Endometrium (tissue), 2 donors: ENCODE measurements around the gene PARP12.

Source experiments
- FAIRE-seq: peaks from 2 replicates; lab custom pipeline; 2012; peaks lifted over from hg19 to GRCh38; lab: Jason Lieb, UNC
- donor health status: control.
- donor health status: control.

Gene PARP12

GRCh38 chr7:139991269-139991666 lies 71.5 kb downstream of the PARP12 start:
- FAIRE-seq, result no peak

GRCh38 chr7:139990571-139991268 lies 72.0 kb downstream of the PARP12 start:
- no peak for FAIRE-seq

GRCh38 chr7:139990142-139990535 lies 72.6 kb downstream of the PARP12 start:
- FAIRE-seq, result no peak

GRCh38 chr7:139989366-139990141 lies 73.2 kb downstream of the PARP12 start:
- FAIRE-seq, result no peak

GRCh38 chr7:139987691-139988516 lies 74.8 kb downstream of the PARP12 start:
- FAIRE-seq, result no peak

- FAIRE-seq, result no peak
Observed at GRCh38 chr7:139985811-139986210, 76.9 kb downstream of the PARP12 start.

GRCh38 chr7:139984642-139985539 lies 77.9 kb downstream of the PARP12 start:
- no peak for FAIRE-seq

GRCh38 chr7:139982927-139983920 lies 79.5 kb downstream of the PARP12 start:
- no peak for FAIRE-seq

- FAIRE-seq, result no peak
Observed at GRCh38 chr7:139981511-139981895, 81.2 kb downstream of the PARP12 start.

GRCh38 chr7:139976838-139977656 lies 85.7 kb downstream of the PARP12 start:
- FAIRE-seq, result no peak

GRCh38 chr7:139976055-139976837 lies 86.5 kb downstream of the PARP12 start:
- no peak for FAIRE-seq

- no peak for FAIRE-seq
Observed at GRCh38 chr7:139974179-139974811, 88.5 kb downstream of the PARP12 start.
